ENCODE measurements around the gene LMBR1L.

The LMBR1L gene, protein sequence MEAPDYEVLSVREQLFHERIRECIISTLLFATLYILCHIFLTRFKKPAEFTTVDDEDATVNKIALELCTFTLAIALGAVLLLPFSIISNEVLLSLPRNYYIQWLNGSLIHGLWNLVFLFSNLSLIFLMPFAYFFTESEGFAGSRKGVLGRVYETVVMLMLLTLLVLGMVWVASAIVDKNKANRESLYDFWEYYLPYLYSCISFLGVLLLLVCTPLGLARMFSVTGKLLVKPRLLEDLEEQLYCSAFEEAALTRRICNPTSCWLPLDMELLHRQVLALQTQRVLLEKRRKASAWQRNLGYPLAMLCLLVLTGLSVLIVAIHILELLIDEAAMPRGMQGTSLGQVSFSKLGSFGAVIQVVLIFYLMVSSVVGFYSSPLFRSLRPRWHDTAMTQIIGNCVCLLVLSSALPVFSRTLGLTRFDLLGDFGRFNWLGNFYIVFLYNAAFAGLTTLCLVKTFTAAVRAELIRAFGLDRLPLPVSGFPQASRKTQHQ

GRCh38 chr12:49110464-49111155, at the start of gene LMBR1L:
Gene LMBR1L, minus strand, starts transcription at chr12:49110847. Its CDS starts 292 bp downstream, at chr12:49110555.
- peak within 1 kb of the TSS; percentile 67 for H3K27ac ChIP-seq
- TF ChIP-seq CTCF (conservative IDR thresholded peaks at IDR 0.05) (no peak; the same call in 1 of the 2 replicates), ZFX (IDR thresholded peaks at IDR 0.05) (0 out of 2 replicates have a peak, but pooled peaks have one; percentile 21)

DNA sequence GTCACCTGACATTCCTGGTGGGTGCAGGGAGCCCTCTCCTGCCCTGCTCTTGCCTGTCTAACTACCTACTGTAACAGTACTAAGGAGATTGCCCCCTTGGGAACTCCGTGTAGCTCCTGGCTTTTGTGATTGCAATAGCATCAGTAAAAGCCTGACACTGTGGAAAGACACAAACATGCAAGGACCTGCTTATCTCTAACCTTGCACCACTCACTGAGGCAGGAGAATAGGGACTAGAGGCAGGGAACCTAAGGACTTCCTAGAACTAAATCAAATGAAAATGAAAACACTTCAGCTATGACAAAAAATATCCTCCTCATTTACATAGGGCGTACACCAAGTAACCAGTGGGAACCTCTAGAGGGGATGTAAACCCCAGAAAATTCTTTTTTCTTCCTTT, 49.8 kb upstream of the LMBR1L start:
- TF ChIP-seq ZFX (IDR thresholded peaks at IDR 0.05): no peak
- TF ChIP-seq CTCF (conservative IDR thresholded peaks at IDR 0.05): no peak
- H3K27ac ChIP-seq: no peak overlapping the region

GRCh38 chr12:49154221-49154620, 43.6 kb upstream of the LMBR1L start:
- TF ChIP-seq ZFX (IDR thresholded peaks at IDR 0.05) (no peak), CTCF (conservative IDR thresholded peaks at IDR 0.05) (no peak)
- H3K27ac ChIP-seq: no peak overlapping the region

- TF ChIP-seq CTCF (conservative IDR thresholded peaks at IDR 0.05) (no peak), ZFX (IDR thresholded peaks at IDR 0.05) (no peak)
- H3K27ac ChIP-seq: no peak overlapping the region
These were observed 36.7 kb upstream of the LMBR1L start for GRCh38 chr12:49147384-49147783.

DNA sequence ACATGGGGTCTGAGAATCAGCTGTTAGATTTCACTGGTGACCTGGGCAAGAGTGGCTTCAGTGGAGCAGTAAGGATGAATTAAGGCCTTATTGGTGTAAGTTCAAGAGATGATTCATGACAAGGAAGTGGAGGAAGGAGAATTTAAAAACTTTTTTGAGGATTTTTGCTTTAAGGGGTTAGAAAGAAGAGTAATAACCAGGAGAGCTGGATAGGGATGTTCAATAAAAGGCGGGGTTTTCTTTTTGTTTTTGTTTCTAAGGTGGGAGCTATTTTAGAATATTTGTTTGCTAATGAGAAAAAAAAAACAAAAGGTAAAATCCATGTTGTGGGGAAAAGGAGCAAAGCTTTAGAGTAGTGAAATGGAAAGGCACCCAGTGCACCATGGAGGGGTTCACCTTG, 35.8 kb upstream of the LMBR1L start:
- TF ChIP-seq ZFX (IDR thresholded peaks at IDR 0.05) (no peak), CTCF (conservative IDR thresholded peaks at IDR 0.05) (no peak)
- H3K27ac ChIP-seq: no peak overlapping the region

DNA sequence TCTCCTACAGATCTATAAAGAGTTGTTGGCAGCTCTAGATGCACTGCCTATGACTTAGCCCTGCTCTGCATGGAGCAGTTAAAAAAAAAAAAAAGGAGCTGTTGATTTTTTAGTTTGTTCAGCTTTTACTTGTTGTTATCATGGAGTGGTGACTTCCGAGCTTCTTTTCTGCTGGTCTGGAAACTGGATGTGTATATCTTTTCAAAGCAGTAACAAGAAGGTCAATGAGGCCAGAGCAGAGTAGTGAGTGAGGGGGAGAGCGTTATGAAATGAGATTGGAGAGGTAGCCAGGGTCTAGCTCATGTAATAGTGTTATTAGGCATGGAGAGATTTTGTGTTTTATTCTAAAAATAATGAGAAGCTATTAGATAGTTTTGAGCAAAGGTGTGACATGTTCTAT, 33.7 kb upstream of the LMBR1L start:
- no peak overlapping the region for H3K27ac ChIP-seq
- TF ChIP-seq CTCF (conservative IDR thresholded peaks at IDR 0.05): no peak
- no peak for TF ChIP-seq ZFX (IDR thresholded peaks at IDR 0.05)

GRCh38 chr12:49138999-49139398, 28.4 kb upstream of the LMBR1L start:
- TF ChIP-seq CTCF (conservative IDR thresholded peaks at IDR 0.05) (no peak), ZFX (IDR thresholded peaks at IDR 0.05) (no peak)
- H3K27ac ChIP-seq: no peak overlapping the region
